GM12872 (cell line): ENCODE data around the gene PARVA.

Experiments
- TF ChIP-seq, protein P1 (sequence below): IDR thresholded peaks from 3 replicates; pipeline ENCODE4 v1.5.1; 2011; ENCODE audit warnings: low read depth, mild to moderate bottlenecking, low read length, moderate library complexity; ENCODE audit not compliant: insufficient read depth

PARVA gene

DNA sequence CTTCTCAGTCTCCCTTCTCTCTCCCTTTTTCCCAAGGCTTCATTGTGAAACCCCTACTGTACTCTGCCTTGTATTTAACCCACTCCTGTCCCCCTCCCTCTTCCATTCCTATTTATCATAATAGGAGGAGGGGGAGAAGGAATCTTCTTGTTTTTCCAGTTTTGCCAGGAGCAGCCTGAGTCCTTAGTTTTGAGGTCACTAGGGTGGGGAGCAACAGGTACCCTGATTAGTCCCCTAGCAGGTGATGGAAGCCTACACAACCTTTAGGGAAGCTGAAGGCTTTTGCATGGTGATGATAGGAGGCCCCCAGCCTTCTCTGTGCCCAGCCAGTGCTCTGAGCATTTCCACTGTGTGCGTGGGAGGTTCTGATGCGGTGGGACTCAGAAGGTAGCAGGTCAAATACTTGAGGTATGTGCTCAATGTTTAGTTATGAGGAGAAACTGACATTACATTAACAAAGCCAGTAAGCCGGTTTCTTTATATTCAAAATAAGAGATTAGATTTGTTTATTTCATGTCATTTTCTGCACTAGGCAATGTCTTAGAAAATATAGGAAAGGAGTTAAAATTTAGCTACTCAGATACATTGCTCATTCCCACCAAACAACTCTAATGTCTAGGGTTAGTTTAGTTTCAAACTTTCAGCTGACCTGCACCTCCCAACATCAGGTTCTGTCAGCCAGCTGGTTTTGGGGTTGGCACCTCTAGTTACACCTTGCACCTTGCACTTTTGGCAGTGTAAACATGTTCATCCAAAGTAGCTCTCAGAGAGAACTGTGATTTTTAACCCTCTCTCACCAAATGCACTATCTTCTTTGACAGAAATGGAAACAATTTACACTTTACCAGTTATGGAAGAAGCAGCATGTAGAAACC is 26.0 kb downstream of the PARVA start:
- TF ChIP-seq, protein P1, sequence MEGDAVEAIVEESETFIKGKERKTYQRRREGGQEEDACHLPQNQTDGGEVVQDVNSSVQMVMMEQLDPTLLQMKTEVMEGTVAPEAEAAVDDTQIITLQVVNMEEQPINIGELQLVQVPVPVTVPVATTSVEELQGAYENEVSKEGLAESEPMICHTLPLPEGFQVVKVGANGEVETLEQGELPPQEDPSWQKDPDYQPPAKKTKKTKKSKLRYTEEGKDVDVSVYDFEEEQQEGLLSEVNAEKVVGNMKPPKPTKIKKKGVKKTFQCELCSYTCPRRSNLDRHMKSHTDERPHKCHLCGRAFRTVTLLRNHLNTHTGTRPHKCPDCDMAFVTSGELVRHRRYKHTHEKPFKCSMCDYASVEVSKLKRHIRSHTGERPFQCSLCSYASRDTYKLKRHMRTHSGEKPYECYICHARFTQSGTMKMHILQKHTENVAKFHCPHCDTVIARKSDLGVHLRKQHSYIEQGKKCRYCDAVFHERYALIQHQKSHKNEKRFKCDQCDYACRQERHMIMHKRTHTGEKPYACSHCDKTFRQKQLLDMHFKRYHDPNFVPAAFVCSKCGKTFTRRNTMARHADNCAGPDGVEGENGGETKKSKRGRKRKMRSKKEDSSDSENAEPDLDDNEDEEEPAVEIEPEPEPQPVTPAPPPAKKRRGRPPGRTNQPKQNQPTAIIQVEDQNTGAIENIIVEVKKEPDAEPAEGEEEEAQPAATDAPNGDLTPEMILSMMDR: no peak

DNA sequence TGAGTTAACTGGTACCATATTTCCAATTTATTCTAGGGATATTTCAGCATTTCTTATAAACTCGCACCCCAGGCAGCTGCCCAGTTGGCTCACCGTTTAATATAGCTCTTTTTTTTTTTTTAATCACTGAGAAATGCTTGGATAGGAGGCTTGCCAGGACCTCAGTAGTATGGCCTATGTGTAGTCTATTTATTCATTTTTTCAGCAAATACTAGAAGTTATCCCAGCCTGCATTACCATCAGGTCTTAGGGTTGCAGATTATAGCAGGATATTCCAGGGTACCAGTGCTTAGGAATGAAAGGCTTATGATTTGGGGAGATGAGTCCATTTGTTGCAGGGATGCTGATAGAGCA is 26.6 kb downstream of the PARVA start:
- TF ChIP-seq, protein P1: no peak

DNA sequence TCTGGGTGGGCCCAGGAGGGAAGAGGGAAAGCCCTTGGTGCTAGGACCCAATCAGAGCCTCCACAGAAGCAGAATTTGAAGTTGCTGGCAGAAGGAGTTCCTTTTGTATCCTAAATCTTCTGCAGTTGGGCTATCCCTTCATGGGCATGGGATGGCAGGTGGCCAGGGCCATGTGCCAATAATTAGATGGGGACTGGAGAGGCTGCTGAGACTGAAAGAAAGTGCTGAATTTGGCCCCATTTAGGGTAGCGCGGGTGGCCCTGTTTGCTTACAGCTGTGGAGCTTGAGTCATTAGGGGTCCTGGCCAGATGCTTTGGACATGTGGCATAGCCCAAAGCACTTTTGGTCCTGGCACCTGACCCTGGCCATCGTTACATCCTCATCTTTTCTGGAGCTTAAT is 27.1 kb downstream of the PARVA start:
- TF ChIP-seq, protein P1: no peak

DNA sequence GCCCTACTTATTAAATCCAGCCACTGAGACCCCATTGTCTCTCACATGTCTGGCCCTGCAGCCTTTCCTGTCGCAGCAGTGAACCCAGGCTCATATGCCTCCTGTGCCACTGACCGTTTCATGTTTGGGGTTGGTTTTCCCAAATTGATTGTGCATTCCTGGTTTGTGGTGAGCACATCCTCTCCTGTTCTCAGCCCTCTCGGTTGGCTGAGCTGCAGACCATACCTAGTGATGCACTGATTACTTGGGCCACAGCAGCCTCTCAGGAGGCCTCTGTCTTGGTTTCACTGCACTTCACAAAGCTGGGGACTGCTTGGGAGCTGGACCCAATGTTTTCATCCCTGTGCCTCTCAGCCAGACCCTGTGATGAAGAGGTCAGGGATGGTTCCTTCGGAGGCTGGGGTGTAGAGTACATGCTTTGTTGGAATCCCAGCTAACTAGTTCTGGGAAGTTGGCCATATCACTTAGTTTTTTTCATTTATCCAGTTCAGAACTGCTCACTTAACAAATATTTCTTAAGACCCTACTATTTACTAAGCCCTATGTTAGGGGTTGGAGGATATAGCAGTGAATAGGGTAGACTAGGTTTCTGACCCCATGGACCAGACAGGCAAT is 30.9 kb downstream of the PARVA start:
- TF ChIP-seq, protein P1: no peak

DNA sequence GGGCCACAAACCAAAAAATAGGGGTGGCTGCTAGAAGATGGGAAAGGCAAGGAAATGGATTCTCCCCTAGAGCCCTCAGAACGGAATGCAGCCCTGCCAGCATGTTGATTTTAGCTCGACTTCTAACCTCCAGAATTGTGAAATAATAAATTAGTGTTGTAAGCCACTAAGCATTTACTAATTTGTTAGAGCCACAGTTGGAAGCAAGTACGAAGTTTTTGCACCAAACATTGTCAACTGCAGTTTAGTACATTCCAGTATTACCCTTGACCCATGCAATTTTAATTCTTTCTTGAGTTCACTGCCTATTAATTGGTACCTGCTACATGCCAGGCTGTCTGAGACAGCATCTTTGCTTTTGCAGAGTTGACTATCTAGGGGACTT is 32.2 kb downstream of the PARVA start:
- TF ChIP-seq, protein P1: no peak

DNA sequence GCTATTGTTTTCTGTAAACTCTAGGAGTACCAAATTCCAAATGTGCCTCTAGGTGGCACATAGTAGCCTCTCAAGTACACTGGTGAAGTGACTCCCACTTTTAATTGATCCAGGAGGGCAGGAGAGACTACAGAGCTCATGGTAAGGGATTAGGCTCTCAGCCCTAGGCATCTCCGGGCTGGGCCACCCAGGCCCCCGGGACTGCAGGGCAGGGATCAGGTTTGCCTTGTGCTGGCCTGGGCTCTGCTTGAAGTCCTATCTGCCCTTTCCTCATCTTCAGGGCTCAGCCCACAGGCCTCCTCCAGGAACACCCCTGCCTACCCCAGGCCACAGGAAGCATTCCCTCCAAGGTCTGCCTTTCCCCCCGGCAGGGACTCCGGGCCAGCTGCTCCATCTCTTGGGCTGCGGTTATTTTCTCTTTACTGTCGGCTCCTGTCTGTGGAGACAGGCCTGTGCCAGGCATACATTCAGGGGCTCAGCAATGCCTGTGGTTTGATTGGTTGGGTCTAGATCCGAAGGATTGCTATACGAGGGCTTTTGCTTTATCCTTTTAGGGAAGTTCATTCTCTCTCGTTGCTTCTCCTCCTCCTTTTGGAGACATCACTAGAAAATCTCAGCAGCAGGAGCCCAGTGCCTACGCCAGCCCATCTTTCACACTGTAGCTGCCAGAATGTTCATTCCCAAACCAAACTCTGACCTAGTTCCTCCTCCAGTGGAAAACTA is 32.8 kb downstream of the PARVA start:
- TF ChIP-seq, protein P1: no peak

DNA sequence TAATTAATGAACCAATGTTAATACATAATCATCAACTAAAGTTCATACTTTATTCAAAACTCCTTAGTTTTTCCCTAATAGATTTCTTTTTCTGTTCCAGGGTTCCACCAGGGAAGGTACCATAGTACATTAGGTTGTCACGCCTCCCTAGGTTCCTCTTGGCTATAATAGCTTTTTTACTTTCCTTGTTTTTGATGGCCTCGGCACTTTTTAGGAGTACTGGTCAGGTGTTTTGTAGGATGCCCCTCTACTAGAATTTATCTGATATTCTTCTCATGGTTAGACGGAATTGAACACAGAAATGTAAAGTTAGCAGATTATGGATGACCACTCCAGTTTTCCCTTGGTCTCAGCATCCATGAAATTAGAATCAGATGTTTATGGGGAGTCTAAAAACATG is 34.0 kb downstream of the PARVA start:
- TF ChIP-seq, protein P1: no peak
